SK-N-MC (cell line): ENCODE data around the gene EIF2B2.

Experiments
- DNase-seq: peaks from one replicate; pipeline ENCODE4 v3.0.0-alpha.2; 2011; ENCODE audit warnings: low read depth, low spot score
- H3K27ac ChIP-seq: fragments of 200-600 bp; sonication (generic); 2 replicates; pipeline ENCODE4 v1.5.1; 2016; ENCODE audit warnings: mixed run types
- H3K36me3 ChIP-seq: fragments of 200-600 bp; sonication (generic); 2 replicates; pipeline ENCODE4 v1.6.1; 2017; ENCODE audit warnings: antibody characterized with exemption, low read length, mixed read lengths; ENCODE audit not compliant: insufficient read depth
- H3K4me3 ChIP-seq: fragments of 200-600 bp; sonication (generic); 2 replicates; pipeline ENCODE4 v1.5.1; 2016
- H3K9ac ChIP-seq: fragments of 200-600 bp; sonication (generic); 2 replicates; pipeline ENCODE4 v1.8.0; 2017; ENCODE audit warnings: mixed run types, mixed read lengths; ENCODE audit not compliant: insufficient read length
- H3K9me3 ChIP-seq: fragments of 200-600 bp; sonication (generic); 2 replicates; pipeline ENCODE4 v1.6.1; 2017; ENCODE audit warnings: low read depth, mild to moderate bottlenecking, antibody characterized with exemption, low read length, moderate library complexity, mixed read lengths
- EZH2 ChIP-seq: fragments of 200-600 bp; sonication (generic); IDR thresholded peaks from one replicate; pipeline ENCODE4 v1.6.1; 2017; ENCODE audit warnings: antibody characterized with exemption
- FOXP2 ChIP-seq: optimal IDR thresholded peaks from 2 replicates; pipeline ENCODE3; 2011; ENCODE audit warnings: mild to moderate bottlenecking, moderate library complexity; ENCODE audit not compliant: insufficient read depth; ENCODE audit errors: extremely low read length, control extremely low read depth
- POLR2AphosphoS5 ChIP-seq: IDR thresholded peaks from 2 replicates; pipeline ENCODE4 v1.6.1; 2012; ENCODE audit warnings: mild to moderate bottlenecking, low read depth, low read length, borderline replicate concordance

Gene EIF2B2

DNA sequence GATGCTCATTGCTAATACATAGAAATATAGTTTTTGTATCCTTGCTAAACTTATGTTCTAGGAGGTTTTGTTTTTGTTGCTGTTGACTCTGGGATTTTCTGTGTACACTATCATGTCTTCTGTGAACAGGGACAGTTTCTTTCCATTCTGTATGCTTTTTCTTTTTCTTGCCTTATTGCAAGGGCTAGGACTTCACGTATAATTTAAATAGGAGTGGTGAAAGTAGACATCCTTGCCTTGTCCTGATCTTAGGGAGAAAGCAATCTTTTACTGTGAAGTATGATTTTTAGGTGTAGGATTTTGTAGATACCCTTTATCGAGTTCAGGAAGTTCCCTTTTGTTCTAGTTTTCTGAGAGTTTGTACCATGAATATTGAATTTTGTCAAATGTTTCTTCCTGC lies 1.5 kb upstream of the EIF2B2 start:
- Histone ChIP-seq H3K36me3 (peaks cover 20% of the 10 kb centered on the region), H3K4me3 (no peak overlapping the region), H3K9ac (no peak overlapping the region), H3K9me3 (no peaks in the 10 kb centered on the region), H3K27ac (no peak overlapping the region)
- DNase-seq, result no peak
- TF ChIP-seq POLR2AphosphoS5 (no peak), FOXP2 (no peak), EZH2 (no peak)

DNA sequence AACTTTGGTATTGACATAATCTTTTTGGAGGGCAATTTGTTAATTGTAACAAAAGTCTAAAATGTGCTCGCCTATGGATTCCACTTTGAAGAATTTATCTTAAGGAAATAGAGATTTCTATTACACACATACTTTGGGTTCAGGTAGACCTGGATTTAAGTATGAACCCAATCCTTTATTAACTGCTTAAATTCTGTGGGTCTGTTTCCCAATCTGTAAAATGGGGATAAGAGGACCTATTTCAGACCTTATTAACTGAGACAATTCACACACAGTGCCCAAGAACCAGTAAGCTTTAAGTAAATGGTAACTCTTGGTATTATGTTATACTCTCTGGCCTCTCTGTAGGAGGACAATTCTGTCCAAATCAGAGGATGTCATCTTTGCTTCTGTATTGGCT lies 822 bp upstream of the EIF2B2 start:
- Histone ChIP-seq H3K27ac (peak overlapping the region; percentile 79; the same call in 1 of the 2 replicates), H3K4me3 (peak overlapping the region; percentile 93), H3K36me3 (peaks cover 27% of the 10 kb centered on the region), H3K9ac (peak overlapping the region; percentile 79), H3K9me3 (no peaks in the 10 kb centered on the region)
- TF ChIP-seq POLR2AphosphoS5 (no peak), EZH2 (no peak)
- no peak for DNase-seq

DNA sequence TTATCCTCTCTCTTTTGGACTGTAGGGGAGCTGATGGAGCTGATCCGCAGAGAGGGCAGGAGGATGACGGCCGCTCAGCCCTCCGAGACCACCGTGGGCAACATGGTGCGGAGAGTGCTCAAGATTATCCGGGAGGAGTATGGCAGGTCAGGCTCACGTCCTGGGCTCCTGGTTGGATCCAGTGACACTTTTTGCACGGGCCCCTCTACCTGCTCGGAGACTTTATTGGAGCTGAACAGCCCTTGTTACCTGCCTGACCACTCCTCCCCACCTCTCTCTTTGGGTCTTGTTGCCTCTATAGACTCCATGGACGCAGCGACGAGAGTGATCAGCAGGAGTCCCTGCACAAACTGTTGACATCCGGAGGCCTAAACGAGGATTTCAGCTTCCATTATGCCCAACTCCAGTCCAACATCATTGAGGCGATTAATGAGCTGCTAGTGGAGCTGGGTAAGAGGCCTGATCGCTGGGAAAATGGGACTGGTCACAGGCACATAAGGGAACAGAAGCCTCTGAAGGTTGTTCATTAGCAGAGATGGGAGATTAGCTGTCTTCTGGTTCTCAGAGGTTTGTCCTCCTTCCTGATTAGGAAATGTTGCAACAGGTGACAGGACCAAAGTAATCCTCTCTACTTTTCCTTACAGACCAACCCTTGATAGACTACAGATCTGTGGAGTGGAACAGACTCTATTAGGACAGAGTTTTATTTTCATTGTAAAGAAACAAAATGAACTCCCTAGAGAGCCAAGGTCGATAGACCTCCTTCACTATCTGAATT lies 718 bp downstream of the EIF2B2 start:
- Histone ChIP-seq H3K9ac (peak overlapping the region; percentile 83), H3K36me3 (peaks cover 42% of the 10 kb centered on the region), H3K4me3 (peak overlapping the region; percentile 93), H3K27ac (no peak overlapping the region), H3K9me3 (no peaks in the 10 kb centered on the region)
- no peak for TF ChIP-seq POLR2AphosphoS5
- no peak for TF ChIP-seq EZH2
- no peak for TF ChIP-seq FOXP2
- DNase-seq, result no peak

DNA sequence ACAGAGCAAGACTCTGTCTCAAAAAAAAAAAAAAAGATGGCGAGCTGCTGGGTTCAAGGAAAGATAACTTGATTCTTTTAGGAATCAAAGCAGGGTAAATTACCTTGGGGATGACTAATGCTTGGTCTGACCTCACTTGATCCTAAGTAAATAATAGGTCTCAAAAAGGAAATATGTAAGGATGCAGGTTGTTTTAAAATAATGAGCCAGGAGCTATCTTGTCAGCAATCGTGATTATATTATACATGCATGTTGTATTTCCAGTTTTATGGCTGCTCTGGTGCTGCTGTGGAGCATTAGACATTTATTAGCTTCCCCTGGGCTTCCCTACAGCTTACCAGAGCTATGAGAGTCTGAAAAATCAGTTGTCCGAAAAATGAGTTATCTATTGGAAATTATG lies 2.6 kb downstream of the EIF2B2 start:
- no peak for DNase-seq
- no peak overlapping the region for H3K9ac ChIP-seq
- H3K9me3 ChIP-seq, result no peaks in the 10 kb centered on the region
- H3K36me3 ChIP-seq, result peaks cover 61% of the 10 kb centered on the region
- H3K27ac ChIP-seq, result no peak overlapping the region
- no peak overlapping the region for H3K4me3 ChIP-seq
- TF ChIP-seq FOXP2, result no peak
- TF ChIP-seq EZH2, result no peak
- no peak for TF ChIP-seq POLR2AphosphoS5

DNA sequence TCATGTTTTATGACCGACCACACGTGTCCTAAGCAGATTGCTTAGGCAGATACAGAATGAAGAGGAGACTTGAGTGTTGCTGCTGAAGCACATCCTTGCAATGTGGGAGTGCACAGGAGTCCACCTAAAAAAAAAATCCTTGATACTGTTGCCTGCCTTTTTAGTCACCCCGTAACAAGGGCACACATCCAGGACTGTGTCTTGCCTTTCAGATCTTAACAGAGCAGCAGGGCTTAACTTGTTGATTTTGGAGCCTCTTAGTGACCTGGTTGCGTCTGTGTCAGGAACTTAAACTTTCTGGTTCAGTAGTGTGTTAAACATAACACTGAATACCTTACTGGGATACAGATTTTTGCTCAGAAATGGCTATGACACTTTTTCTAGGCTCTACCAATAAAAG lies 6.5 kb downstream of the EIF2B2 start:
- peaks cover 60% of the 10 kb centered on the region for H3K36me3 ChIP-seq

DNA sequence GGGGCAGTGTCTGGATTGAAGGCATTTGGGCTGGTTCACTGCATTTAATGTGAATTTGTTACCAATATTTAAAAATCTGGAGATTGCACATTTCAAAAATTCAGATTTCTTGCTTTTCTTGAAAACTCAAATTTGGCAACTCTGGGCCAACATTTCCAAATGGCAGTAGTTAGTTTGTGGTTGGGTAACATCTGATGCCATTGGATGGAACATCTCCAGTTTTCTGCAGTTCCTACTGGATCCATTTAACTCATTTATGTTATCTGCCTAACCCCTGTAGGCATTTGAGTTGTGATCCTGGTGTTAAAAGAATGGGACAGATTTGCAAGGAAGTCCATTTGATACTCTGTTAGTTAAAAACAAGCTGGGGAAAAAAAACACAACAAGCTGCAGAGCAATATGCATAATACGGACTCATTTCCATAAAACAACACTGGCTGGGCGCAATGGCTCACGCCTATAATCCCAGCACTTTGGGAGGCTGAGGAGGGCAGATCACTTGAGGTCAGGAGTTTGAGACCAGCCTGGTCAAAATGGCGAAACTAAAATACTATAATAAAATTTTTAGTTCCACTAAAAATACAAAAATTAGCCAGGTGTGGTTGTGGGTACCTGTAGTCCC lies 7.9 kb downstream of the EIF2B2 start:
- H3K9me3 ChIP-seq, result no peaks in the 10 kb centered on the region
- no peak overlapping the region for H3K4me3 ChIP-seq
- DNase-seq, result no peak
- TF ChIP-seq POLR2AphosphoS5, result no peak
- TF ChIP-seq EZH2, result no peak
- TF ChIP-seq FOXP2, result no peak
- no peak overlapping the region for H3K27ac ChIP-seq
- no peak overlapping the region for H3K9ac ChIP-seq
- H3K36me3 ChIP-seq, result peaks cover 50% of the 10 kb centered on the region

More for the DNA sequence above, 6.5 kb downstream of the EIF2B2 start:
- H3K9ac ChIP-seq, result no peak overlapping the region
- H3K9me3 ChIP-seq, result no peaks in the 10 kb centered on the region
- no peak overlapping the region for H3K27ac ChIP-seq
- no peak for DNase-seq
- no peak for TF ChIP-seq FOXP2
- TF ChIP-seq EZH2, result no peak
- TF ChIP-seq POLR2AphosphoS5, result no peak
- H3K4me3 ChIP-seq, result no peak overlapping the region

DNA sequence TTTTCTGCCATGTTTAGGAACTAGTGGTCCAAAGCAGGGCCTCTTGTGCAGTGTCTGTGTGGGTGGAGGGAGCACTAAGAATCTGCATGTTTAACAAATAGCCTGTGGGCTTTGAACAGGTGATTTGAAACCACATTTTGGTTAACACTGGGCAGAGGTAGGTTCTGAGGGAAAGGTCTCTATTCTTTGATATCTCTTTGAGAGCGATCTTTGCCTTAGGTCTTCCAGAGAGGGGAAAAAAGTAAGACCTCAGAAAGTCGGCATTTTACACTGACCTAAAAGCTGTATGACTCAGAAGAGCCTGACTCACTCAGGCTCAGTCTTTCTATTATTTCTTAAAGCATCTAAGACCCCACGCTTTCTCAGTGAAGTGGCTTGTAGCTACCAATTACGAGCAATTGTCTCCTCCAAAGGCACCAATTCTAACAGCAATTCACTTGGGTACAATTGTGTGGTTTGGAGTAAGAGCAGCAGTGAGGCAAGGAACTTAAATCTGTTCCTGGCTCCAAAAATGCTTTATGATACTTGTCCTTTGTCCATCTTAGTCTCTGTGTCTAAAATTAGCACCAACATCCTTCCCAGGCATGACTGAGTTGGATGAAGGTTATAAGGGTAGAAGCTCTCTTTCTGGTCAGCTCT lies 8.8 kb downstream of the EIF2B2 start:
- Histone ChIP-seq H3K4me3 (no peak overlapping the region), H3K9me3 (no peaks in the 10 kb centered on the region), H3K36me3 (peaks cover 42% of the 10 kb centered on the region), H3K9ac (no peak overlapping the region), H3K27ac (no peak overlapping the region)
- TF ChIP-seq FOXP2 (no peak), POLR2AphosphoS5 (no peak), EZH2 (no peak)
- DNase-seq, result no peak

DNA sequence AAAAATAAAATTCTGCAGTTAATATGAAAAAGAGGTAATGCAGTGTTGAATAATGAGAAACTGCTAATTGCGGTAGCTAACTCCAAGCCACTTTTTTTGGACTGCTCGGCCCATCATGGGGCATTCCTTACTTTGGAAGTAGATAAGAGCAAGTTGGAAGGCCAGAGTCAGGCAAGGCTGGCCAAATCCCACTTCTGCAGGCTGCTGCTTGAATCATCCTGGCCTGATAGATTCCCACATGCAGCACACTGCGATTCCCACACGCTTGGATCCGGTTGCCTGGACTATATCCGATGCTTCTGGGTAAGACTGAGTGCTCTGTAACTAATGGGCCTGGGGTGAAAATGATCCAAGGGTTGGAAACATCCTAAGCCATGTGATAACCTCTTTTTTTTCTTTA lies 10.6 kb downstream of the EIF2B2 start:
- no peaks in the 10 kb centered on the region for H3K9me3 ChIP-seq
- peaks cover 23% of the 10 kb centered on the region for H3K36me3 ChIP-seq
- no peak overlapping the region for H3K27ac ChIP-seq
- no peak overlapping the region for H3K9ac ChIP-seq
- H3K4me3 ChIP-seq, result no peak overlapping the region
- DNase-seq, result no peak
- TF ChIP-seq EZH2, result no peak
- no peak for TF ChIP-seq FOXP2
- no peak for TF ChIP-seq POLR2AphosphoS5

DNA sequence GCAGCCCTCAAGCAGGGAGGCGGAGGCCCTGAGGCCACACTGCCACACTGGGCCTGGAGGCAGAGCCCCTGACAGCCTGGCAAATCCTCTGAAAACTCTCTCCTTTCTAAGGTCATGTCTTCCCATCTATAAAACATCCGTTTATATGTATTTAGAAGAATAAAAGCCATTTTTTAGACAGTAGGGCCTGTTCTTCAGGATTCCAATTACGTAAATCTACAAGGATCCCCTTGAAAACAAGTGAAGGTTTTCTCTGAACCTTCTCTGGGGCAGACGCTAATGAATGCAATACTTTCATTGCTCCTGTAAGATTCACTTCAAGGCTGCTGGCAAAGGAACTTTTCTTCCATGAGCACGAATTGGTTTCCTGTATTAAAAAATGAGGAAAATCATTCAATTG lies 12.8 kb downstream of the EIF2B2 start:
- Histone ChIP-seq H3K4me3 (peak overlapping the region; percentile 60), H3K27ac (peak overlapping the region; percentile 97), H3K36me3 (peaks cover 1% of the 10 kb centered on the region), H3K9me3 (no peaks in the 10 kb centered on the region), H3K9ac (peak overlapping the region; percentile 71)
- TF ChIP-seq FOXP2 (no peak), POLR2AphosphoS5 (no peak), EZH2 (no peak)
- DNase-seq, result no peak
